GM19351 (cell line): ENCODE measurements around the gene FYB2.

Experiments
- ATAC-seq: cut with Tn5 transposase; IDR thresholded peaks from one replicate; pipeline ENCODE4 v1.9.1; 2021; ENCODE audit warnings: mild to moderate bottlenecking, moderate library complexity; ENCODE audit not compliant: unreplicated experiment

The FYB2 gene

GRCh38 chr1:56719171-56719570 lies 100.0 kb downstream of the FYB2 start:
- ATAC-seq, result no peak

DNA sequence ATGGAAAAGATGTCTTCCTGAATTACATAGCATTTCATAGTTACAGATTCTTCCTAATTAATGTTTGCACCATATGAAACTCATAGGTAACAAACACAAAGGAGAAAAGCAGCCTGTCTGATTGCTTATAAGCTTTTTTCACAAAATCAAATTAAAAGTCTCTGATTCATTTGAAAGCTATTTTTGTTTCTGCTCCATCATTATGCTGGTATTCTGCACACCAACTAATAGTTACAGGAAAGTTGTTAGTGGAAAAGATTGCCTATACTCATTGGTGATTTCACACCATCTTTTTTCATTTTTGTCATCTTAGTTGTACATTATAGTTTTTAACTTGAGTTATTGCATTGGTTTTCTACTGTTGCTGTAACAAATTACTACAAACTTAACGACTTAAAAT lies 104.0 kb downstream of the FYB2 start:
- no peak for ATAC-seq

DNA sequence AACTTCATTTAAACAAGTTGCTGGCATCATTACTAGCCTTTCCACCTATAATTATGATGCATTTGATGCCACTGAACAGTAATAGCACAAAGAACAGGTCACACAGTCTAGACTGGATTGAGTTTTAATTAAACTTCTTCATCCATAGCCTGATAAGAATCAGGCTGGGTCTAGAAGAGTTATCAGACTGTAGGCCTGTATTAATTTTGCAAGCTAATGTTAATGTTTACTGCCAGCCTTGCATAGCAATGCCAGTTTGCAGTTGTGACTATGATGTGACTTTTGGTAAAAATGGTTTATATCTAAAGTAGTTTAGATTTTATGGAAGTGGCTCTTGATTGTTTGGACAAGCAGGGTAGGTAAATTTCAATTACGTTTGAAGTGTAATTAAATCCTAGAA lies 106.1 kb downstream of the FYB2 start:
- no peak for ATAC-seq

DNA sequence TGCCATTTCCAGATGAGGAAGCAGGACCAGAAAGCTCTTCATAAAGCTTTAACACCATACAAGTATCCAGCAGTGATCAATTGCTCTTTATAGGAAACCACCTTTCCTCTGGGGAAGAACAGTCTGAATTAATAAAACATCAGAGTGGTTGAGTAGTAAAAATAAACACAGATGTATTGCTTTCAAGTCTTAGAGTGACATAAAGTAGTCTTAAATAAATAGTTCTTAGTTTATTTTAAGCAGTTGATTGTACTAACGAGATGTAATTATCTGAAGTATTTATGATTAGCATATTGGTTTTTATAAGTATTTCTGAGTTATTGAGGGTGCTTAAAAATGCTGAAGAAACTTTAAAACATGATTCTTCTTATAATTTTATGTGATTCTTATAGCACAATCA lies 107.1 kb downstream of the FYB2 start:
- no peak for ATAC-seq

GRCh38 chr1:56710646-56711045 lies 108.6 kb downstream of the FYB2 start:
- no peak for ATAC-seq

GRCh38 chr1:56709995-56710394 lies 109.2 kb downstream of the FYB2 start:
- ATAC-seq, result no peak

GRCh38 chr1:56709269-56709880 lies 109.8 kb downstream of the FYB2 start:
- ATAC-seq, result peak; percentile 80

DNA sequence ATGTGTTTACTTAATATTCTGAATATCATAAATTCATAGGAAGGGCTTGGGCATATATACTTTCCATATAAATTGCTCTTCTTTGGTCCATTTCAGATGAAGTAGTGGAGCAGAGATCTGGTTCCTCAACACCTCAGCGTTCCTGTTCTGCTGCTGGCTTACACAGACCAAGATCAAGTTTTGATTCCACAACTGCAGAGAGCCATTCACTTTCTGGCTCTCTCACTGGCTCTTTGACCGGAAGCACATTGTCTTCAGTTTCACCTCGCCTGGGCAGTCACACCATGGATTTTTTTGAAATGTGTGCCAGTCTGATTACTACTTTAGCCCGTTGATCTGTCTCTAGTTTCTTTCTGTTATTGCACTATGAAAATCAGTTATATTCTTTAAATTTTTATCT lies 111.8 kb downstream of the FYB2 start:
- no peak for ATAC-seq

DNA sequence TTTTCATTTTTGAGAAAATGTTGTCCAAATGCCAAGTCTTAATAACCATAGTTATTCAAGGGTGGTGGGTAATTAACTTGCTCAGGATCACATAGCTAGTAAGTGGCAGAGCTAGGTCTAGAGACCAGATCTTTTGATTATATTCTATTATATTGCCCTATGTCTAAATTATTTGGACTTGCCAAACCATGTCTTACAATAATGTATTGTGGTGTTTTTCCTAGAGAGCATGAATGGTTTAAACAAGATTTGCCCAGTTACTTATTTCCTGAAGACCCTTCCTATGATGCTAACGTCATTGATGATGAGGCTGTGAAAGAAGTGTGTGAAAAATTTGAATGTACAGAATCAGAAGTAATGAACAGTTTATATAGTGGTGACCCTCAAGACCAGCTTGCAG lies 115.5 kb downstream of the FYB2 start:
- ATAC-seq, result no peak

- ATAC-seq, result no peak
Observed at GRCh38 chr1:56696663-56697062, 122.5 kb downstream of the FYB2 start.

DNA sequence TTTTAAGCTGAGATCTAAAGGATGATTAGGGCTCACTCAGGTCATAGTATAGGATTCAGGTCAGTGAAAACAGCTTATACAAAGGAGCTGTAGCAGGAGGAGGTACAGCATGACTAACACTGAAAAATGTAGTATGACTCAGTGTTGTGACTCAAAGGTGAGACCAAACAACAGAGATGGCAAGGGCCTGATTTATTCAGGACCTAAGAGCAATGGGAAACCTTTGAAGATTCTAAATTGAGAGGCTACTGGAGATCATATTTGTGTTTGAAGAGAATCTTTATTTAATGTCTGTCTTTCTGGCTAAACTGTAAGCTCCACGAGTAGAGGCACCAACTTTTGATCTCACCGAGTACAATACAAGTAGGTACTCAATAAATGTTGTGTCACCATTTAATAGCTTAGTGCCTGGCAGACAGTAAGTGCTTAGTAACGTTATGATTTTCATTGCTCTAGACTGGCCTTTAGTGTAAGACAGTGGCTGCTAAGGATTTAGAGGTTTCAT lies 130.6 kb downstream of the FYB2 start:
- peak; percentile 82 for ATAC-seq

- ATAC-seq, result no peak
Observed at GRCh38 chr1:56686169-56686568, 133.0 kb downstream of the FYB2 start.

GRCh38 chr1:56683569-56683968 lies 135.6 kb downstream of the FYB2 start:
- ATAC-seq, result no peak

GRCh38 chr1:56676571-56677035 lies 142.6 kb downstream of the FYB2 start:
- no peak for ATAC-seq

DNA sequence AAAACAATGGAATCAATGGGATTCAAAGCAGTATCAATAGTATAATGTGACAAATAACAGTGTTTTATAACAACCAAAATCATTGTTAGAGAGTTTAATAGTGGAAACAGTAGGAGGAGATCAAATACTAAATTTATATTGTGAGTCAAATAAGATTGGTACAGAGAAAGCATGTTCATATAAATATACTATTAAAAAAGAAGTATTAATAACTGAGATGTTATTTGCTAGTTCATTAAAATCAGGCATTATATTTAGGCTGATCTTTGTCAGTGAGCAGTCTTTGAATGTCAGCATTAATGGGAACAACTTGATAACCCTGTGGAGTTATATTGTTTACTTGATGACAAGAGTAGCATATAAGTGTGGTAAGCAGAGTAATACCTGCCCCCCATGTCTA lies 143.4 kb downstream of the FYB2 start:
- no peak for ATAC-seq

DNA sequence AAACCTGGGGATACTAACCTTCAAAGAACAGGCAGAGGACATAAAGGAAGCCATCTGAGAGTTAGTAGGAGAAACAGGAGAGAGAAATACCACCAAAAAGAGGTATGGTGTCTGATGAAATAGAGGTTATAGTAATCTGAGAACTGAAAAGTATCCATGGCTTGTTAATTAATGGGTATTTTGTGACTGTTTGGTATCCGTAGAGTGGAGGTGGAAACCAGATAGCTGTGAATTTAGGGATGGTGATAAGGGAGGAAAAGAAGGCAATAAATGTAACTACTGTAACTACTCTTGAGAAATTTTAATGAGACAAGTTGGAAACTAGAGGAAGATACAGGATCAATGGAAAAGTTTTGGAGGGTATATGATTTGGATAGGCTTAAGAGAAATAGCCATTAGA lies 146.6 kb downstream of the FYB2 start:
- ATAC-seq, result no peak

- ATAC-seq, result no peak
Observed at GRCh38 chr1:56671542-56671941, 147.7 kb downstream of the FYB2 start.

GRCh38 chr1:56671085-56671484 lies 148.1 kb downstream of the FYB2 start:
- no peak for ATAC-seq

- ATAC-seq, result no peak
Observed at GRCh38 chr1:56670350-56670749, 148.9 kb downstream of the FYB2 start.
